Cardiac septum (tissue), 1 donor: ENCODE data around the gene NIPAL3. TPM values are rescaled to one million over a fixed set of nuclear protein-coding genes. Genes with fewer than 3 reads are reported as not detected.

ENCODE experiments used
- DNase-seq: peaks from one replicate; pipeline ENCODE4 v3.0.0-alpha.2; 2020; ENCODE audit warnings: low spot score
- intact Hi-C: fragments of 100-400 bp; cut with DNase I; formaldehyde crosslinking; loops from one replicate; pipeline ENCODE4 v1.14.0; 2022
- long read RNA-seq: library from polyadenylated mRNA; unstranded; transcript quantifications from one replicate; pipeline ENCODE4 v2.0.0, GENCODE V29; 2021
- total RNA-seq: library from RNA; stranded (reverse); fragmentation: NEBNext Ultra II Directional; extraction: Animal tissue kit (Norgen Biotek cat#: 25700); gene quantifications from one replicate; pipeline ENCODE4 v1.2.1, GENCODE V29; 2021
- donor health status: DM: no; HTN: no; CAD: no.

Gene NIPAL3
- total RNA-seq, result 21.3 TPM
- long read RNA-seq, transcript NIPAL3-204 (12 exons, 1,711 nt), result major isoform, 18 of 35 reads
- long read RNA-seq, partial matches to known transcripts, result 2 of 35 reads
- long read RNA-seq, other reads (novel, unspliced or antisense), result 13 of 35 reads

- intact Hi-C loops, result loop anchor here (5.0 kb wide), 2 partner anchors 87 to 227 kb away; partner anchors contain the start of genes RCAN3 and SRRM1
- DNase-seq, result peak; percentile 99
Measured at GRCh38 chr1:24415334-24415909, at the start of gene NIPAL3. Gene NIPAL3 (plus strand): TSS chr1:24415802. CDS start chr1:24419548, 3,746 bp downstream.

GRCh38 chr1:24366707-24367106, 48.9 kb upstream of the NIPAL3 start:
- intact Hi-C loops, result no loop called here
- no peak for DNase-seq

- DNase-seq, result no peak
Measured at GRCh38 chr1:24369199-24369598, 46.4 kb upstream of the NIPAL3 start.

GRCh38 chr1:24369801-24370200, 45.8 kb upstream of the NIPAL3 start:
- intact Hi-C loops, result no loop called here
- no peak for DNase-seq

More at GRCh38 chr1:24369199-24369598, 46.4 kb upstream of the NIPAL3 start:
- intact Hi-C loops, result no loop called here

GRCh38 chr1:24373044-24373443, 42.6 kb upstream of the NIPAL3 start:
- no peak for DNase-seq
- intact Hi-C loops, result no loop called here

- intact Hi-C loops, result no loop called here
- DNase-seq, result no peak
Measured at GRCh38 chr1:24373710-24374109, 41.9 kb upstream of the NIPAL3 start.

- no peak for DNase-seq
- intact Hi-C loops, result no loop called here
Measured at GRCh38 chr1:24374891-24375786, 40.5 kb upstream of the NIPAL3 start.

- DNase-seq, result no peak
- intact Hi-C loops, result no loop called here
Measured at GRCh38 chr1:24379733-24380315, 35.8 kb upstream of the NIPAL3 start.

- no peak for DNase-seq
- intact Hi-C loops, result no loop called here
Measured at GRCh38 chr1:24380508-24380907, 35.1 kb upstream of the NIPAL3 start.

- DNase-seq, result no peak
- intact Hi-C loops, result no loop called here
Measured at GRCh38 chr1:24381256-24381655, 34.3 kb upstream of the NIPAL3 start.

GRCh38 chr1:24382165-24382577, 33.4 kb upstream of the NIPAL3 start:
- DNase-seq, result no peak
- intact Hi-C loops, result no loop called here

GRCh38 chr1:24383381-24383940, 32.1 kb upstream of the NIPAL3 start:
- no peak for DNase-seq

GRCh38 chr1:24384251-24385090, 31.1 kb upstream of the NIPAL3 start:
- intact Hi-C loops, result loop anchor here (5.0 kb wide), 1 partner anchor 253 kb away; no protein-coding TSS in a partner anchor
- DNase-seq, result peak; percentile 84

More at GRCh38 chr1:24383381-24383940, 32.1 kb upstream of the NIPAL3 start:
- intact Hi-C loops, result no loop called here

GRCh38 chr1:24385160-24385940, 30.3 kb upstream of the NIPAL3 start:
- DNase-seq, result no peak
- intact Hi-C loops, result loop anchor here (5.0 kb wide), 1 partner anchor 252 kb away; no protein-coding TSS in a partner anchor

- DNase-seq, result no peak
- intact Hi-C loops, result loop anchor here (5.0 kb wide), 1 partner anchor 251 kb away; no protein-coding TSS in a partner anchor
Measured at GRCh38 chr1:24386241-24386640, 29.4 kb upstream of the NIPAL3 start.

GRCh38 chr1:24386931-24387330, 28.7 kb upstream of the NIPAL3 start:
- no peak for DNase-seq
- intact Hi-C loops, result loop anchor here (5.0 kb wide), 1 partner anchor 250 kb away; no protein-coding TSS in a partner anchor

GRCh38 chr1:24387636-24388175, 27.9 kb upstream of the NIPAL3 start:
- intact Hi-C loops, result loop anchor here (5.0 kb wide), 1 partner anchor 250 kb away; no protein-coding TSS in a partner anchor

More at GRCh38 chr1:24387636-24388175, 27.9 kb upstream of the NIPAL3 start:
- no peak for DNase-seq
